SK-N-MC (cell line): Measurements from ENCODE around the gene CARD9.
"Not testable (repeated sequence)": the region's sequence is repeated elsewhere in the genome, so short reads cannot be mapped to it uniquely, and the experiment has no call there.

ENCODE experiments used
- EZH2 ChIP-seq: fragments of 200-600 bp; sonication (generic); IDR thresholded peaks from one replicate; pipeline ENCODE4 v1.6.1; 2017; ENCODE audit warnings: antibody characterized with exemption
- FOXP2 ChIP-seq: optimal IDR thresholded peaks from 2 replicates; pipeline ENCODE3; 2011; ENCODE audit warnings: mild to moderate bottlenecking, moderate library complexity; ENCODE audit not compliant: insufficient read depth; ENCODE audit errors: extremely low read length, control extremely low read depth
- POLR2AphosphoS5 ChIP-seq: IDR thresholded peaks from 2 replicates; pipeline ENCODE4 v1.6.1; 2012; ENCODE audit warnings: mild to moderate bottlenecking, low read depth, low read length, borderline replicate concordance

- not testable (repeated sequence) for TF ChIP-seq FOXP2, POLR2AphosphoS5, EZH2
These were observed 53.5 kb downstream of the CARD9 start for GRCh38 chr9:136319955-136320354.
